Stimulated activated naive CD4-positive, alpha-beta T cell treated with Interleukin-2 at 50 U/mL for 16 hours (primary cell): ENCODE measurements around the gene SLC16A5.

Source experiments
- DNase-seq: peaks from one replicate; lab custom pipeline; 2025; lab: John Stamatoyannopoulos, UW

Gene SLC16A5

DNA sequence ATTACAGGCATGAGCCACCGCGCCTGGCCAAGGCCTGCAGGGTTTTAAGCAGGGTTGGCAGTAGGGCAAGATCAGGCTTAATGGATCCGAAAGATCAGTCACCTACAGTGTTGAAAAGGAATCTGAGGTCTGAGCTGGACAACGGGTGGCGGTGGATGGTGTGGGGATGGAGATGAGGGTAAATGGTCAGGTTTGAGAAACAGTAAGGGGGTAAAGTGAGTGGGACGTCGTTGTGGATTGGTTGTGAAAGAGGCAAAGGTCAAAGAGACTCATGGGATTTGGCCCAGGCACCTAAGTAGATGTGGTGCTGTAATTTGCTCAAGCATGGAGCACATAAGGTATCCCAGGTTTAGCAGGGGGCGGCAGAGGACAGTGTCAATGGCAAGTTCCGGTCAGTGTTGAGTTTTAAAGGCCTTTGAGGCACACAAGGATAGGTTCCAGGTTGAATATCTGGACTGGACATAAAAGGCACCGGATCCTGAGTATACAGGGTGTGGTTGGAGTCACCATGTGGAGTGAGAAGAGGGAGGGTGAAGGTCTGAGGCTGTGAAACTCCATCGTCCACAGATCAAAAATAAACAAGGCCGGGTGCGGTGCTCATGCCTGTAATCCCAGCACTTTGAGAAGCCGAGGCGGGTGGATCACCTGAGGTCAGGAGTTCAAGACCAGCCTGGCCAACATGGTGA, 1.1 kb upstream of the SLC16A5 start:
- DNase-seq: no peak

DNA sequence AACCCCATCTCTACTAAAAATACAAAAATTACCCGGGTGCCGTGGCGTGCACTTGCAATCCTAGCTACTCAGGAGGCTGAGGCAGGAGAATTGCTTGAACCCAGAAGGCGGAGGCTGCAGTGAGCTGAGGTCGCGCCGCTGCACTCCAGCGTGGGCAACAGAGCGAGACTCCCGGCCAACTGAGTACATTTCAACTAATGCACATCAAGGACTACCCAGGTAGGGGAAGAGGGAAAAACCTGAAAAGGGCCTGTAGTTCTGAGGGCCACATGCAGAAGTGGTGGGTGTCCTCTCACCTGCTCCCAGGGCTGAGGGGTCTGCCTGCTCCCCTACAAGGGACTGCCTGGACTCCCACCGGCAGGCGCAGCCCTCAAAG, 584 bp upstream of the SLC16A5 start:
- no peak for DNase-seq

DNA sequence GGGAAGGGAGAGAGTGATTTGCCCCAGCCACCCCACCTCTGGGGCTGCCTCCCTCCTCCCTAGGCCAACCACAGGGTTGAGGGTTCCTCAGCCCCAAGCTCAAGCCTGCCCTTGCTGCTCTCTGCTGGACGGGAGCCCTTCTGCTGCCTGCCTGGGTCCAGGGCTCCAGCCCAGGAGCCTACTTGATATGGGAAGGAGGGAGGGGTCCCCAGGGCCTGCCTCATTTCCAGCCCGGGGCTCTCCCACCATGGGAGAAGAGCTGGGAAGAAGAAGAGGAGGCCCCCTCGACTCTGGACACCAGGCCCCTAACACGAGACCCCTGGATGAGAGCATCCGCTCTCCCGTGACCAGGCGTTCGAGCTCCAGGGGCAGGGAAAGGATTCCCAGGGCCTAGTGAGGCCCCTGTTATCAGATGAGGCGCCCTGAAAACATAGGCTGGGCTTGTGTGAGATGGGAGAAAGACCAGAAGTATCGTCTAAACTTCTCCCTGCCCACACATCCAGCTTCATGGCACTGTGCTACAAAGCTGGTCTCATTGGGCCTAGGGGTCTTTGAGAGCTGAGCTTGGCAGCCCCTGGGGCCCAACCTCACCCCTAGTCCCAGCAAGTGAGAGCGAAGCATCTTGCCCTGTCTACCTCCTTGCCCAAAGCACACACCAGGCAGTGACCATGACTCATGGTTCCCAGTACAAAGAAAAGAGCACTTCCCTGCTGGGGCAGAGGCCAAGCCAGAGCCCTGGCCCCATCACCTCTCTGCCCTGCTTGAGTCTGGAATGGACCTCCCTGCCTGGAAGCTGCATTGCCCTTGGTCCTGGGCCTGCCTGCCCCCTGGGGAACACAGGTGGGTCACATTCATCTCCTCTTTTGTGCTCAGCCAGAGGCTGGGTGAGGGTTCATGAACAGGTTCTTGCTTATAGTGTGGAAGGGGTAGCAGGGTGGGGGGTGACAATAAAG, 987 bp downstream of the SLC16A5 start:
- no peak for DNase-seq

DNA sequence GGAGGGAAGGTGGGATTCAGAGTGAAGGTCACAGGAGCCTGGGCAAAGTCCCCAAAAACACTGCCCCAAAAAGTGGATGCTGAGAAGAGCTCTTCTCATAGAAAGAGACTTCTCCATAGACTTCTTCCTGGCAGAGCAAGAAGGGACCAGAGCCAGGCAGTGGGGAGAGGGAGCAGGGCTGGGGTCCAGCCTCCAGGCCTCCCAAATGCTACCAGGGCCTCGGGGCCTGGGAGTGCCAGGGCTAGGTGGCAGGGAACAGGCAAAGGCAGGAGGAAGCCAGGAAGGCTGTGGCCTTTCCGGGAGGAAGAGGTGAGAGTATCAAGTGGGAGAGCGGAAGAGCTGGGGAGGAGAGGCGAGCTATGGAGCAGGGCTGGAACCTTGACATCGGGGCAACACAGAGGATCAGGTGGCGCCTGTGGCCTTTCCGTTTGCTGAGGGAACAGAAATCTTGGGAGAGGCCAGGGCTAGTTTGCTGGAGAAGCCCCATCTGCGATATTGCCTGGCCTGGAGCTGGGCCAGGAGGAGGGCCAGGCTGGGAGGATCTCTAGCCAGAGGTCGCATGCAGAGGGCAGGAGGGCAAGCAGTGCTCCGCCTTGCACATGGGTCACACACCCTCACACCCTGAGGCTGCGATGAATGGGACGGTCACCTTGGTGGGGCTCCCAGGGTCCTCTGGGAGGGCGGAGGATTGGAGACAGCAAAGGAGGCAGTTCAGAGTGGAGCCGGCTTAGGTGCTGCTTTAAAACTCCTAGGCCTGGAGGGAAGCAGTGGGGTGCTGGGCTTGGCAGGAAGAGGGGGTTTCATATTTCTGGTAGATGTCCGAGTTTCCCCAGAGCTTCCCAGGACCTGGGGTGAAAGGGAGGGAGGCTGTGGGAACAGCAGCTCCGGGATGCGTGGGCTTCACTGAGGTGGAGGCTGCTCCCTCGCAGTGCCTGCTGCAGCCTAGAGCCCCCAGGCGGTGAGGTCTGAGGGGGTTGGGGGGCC, 3.4 kb downstream of the SLC16A5 start:
- no peak for DNase-seq

DNA sequence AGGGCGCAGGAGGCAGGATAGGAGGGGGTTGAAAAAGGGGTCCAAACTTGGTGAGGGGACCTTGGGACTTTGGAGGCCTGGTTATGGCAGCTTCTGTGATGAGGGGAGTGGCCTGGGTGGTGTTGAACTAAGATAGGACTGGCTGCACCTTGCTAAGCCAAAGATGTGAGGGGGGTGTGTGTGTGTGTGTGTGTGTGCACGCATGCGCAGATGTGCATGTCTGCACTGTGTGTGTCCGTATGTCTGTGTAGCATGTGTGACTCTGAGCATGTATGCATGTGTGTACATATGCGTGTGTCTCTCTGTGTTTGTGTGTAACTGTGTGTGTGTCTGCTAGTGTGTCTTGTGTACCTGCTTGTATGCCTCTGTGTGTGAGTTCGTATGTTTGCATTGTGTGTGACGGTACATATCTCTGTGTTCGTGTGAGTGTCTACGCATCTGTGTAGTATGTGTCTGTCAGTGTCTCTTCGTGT, 4.1 kb downstream of the SLC16A5 start:
- no peak for DNase-seq

DNA sequence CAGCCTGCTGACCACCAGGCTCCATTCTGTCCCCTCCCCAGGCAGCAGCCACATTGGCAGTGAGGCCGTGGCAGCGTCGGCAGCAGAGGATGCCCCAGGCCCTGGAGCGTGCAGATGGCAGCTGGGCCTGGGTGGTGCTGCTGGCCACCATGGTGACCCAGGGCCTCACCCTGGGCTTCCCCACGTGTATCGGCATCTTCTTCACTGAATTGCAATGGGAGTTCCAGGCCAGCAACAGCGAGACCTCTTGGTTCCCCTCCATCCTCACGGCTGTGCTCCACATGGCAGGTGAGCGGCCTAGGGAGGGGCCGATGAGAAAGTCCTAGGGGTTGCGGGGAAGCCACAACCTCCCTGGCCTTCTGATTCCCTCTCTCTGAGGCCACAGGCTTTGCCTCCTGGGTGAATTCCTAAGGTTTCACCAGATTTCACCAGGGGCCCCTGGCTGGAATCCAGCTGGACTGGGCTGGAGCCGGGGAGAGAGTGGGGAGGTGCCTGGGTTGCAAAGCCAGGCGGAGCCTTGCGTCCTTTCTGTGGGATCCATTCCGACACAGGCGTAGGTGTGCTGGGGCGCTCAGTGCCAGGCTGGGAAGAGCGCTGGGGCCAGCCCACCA, 5.9 kb downstream of the SLC16A5 start:
- no peak for DNase-seq

DNA sequence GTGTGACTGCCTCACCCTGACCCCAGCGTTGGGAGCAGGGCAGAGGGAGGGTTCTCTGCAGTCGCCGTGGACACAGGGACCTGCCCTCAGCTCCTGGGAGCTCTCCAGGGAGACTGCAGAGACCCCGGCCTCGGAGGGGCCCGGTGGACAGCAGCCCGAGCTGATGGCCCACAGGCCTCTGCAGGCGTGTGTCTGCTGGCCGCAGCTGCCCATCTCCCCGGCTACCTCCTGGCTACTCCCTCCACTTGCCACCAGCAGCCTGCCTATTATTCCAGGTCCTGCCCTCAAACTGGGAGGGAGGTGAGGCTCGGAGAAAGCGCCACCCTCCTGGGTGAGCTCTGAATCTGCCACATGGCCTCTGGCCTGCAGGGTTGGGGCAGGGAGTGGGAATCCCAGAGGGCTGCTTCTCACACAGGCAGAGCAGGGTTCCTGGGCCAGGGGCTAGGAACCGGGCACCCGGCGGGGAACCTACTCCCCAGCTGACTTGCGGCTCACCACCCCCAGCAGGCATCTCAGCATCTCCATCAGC, 7.2 kb downstream of the SLC16A5 start:
- no peak for DNase-seq

DNA sequence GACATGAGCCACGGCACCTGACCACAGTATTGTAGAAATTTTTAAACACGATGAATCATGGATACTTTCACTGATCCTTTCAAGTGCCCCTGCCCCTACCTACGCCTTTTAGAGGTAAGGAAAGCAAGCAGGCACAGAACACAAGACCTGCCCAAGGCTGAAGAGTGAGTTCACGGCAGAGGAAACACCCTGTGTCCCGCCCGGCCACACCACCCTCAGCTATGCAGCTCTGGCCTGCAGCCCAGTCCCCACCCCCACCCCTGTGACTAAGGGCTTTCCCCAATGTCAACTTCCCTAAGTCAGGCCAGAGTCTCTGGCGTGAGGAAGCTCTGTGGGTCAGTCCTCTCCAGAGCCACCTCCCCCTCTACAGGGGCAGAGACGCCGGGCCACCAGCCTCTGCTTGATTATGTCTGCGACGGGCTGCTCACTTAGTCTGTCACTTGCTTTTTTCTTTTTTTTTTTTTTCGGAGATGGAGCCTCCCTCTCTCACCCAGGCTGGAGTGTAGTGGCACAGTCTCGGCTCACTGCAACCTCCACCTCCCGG, 8.4 kb downstream of the SLC16A5 start:
- no peak for DNase-seq

DNA sequence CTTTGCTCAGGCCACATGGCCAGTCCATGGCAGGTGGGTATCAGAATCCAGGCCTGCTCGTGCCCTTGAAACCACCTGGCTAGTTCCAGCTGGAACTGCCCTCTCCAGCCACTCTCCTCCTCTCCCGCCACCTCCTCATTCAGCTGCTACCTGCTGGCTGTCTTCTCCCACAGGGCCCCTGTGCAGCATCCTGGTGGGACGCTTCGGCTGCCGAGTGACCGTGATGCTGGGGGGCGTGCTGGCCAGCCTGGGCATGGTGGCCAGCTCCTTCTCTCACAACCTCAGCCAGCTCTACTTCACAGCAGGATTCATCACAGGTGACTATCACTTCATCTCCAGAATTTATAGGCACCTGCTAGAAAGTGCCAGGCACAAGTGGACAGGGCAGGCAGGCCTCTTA, 10.1 kb downstream of the SLC16A5 start:
- no peak for DNase-seq

DNA sequence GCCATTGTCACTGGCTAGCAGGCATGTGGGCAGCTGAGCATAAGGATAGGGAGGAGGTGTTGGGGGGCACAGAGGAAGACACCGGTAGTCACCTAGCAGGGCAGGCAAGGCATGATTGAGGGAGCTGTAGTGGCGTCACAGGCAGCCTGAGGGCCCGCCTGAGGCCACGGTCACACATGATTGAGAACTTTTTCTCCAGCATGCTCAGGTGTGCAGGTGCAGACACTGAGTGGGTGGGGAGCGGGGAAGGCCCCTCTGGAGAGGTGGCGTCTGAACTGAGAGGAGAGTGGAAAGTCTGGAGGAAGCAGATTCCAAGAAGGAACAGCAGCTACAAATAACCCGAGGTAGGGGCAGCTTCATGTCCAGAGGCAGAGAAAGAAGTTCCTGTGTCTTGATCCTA, 11.1 kb downstream of the SLC16A5 start:
- DNase-seq: no peak

DNA sequence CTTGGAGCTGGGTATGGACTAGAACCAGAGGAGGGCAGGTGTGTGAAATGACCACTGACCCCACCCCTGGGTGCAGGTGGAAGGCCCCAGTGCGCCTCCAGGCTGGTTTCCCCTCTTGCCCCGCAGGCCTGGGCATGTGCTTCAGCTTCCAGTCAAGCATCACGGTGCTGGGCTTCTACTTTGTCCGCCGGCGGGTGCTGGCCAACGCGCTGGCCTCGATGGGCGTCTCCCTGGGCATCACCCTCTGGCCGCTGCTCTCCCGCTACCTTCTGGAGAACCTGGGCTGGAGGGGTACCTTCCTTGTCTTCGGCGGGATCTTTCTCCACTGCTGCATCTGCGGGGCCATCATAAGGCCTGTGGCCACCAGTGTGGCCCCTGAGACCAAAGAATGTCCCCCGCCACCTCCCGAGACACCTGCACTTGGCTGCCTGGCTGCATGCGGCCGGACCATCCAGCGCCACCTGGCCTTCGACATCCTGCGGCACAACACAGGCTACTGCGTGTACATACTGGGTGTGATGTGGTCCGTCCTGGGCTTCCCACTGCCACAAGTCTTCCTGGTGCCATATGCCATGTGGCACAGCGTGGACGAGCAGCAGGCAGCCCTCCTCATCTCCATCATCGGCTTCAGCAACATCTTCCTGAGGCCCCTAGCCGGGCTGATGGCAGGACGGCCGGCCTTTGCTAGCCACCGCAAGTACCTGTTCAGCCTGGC, 12.3 kb downstream of the SLC16A5 start:
- no peak for DNase-seq

DNA sequence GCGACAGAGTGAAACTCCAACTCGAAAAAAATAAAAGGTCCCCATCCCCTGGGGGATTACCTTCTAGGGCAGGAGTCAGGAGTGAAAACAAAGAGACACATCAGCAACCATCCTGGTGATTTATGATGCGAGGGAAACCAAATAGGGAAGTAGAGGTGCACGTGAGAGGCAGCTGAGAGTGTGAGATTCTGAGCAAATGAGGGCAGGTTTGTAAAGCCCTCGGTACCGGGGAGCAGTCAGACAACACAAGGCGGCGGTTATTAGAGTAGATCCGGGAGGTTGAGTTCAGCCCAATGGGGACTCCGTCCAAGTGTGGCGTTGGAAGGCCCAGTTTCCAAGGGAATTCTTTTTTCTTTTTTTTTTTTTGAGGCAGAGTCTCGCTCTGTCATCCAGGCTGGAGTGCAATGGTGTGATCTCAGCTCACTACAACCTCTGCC, 14.6 kb downstream of the SLC16A5 start:
- DNase-seq: no peak

DNA sequence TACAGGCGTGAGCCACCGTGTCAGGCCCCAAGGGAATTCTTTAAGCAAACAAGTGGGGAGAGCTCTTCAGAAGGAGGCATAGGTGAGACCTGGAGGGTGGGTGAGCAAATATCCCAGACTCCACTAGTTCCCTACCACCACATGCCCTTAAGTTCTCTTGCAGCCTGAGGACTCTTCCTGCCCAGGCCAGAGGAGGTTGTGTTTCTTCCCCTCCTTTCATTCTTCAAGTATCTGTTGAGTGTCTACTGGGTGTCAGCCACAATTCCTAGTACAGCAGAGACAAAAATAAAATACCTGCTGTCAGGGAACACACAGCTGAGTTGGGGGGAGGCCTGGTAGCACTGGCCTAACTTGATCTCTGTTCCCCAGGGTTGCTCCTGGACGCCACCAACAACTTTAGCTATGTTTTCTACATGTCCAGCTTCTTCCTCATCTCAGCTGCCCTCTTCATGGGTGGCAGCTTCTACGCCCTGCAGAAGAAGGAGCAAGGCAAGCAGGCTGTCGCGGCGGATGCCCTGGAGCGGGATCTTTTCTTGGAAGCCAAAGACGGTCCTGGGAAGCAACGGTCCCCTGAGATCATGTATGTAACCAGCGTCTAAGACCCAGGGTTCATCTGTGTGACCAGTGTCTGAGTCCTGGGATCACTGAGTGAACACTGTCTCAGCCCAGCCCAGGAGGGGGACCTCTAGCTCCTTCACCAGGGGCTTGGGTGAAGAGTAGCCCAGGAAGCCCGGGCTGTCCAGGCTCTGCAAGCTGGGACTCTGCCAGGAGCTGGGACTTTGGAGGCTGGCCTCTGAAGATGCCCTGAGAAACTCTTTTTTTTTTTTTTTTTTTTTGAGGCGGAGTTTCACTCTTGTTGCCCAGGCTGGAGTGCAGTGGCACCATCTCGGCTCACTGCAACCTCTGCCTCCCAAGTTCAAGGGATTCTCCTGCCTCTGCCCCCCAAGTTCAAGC, 16.1 kb downstream of the SLC16A5 start:
- DNase-seq: no peak

DNA sequence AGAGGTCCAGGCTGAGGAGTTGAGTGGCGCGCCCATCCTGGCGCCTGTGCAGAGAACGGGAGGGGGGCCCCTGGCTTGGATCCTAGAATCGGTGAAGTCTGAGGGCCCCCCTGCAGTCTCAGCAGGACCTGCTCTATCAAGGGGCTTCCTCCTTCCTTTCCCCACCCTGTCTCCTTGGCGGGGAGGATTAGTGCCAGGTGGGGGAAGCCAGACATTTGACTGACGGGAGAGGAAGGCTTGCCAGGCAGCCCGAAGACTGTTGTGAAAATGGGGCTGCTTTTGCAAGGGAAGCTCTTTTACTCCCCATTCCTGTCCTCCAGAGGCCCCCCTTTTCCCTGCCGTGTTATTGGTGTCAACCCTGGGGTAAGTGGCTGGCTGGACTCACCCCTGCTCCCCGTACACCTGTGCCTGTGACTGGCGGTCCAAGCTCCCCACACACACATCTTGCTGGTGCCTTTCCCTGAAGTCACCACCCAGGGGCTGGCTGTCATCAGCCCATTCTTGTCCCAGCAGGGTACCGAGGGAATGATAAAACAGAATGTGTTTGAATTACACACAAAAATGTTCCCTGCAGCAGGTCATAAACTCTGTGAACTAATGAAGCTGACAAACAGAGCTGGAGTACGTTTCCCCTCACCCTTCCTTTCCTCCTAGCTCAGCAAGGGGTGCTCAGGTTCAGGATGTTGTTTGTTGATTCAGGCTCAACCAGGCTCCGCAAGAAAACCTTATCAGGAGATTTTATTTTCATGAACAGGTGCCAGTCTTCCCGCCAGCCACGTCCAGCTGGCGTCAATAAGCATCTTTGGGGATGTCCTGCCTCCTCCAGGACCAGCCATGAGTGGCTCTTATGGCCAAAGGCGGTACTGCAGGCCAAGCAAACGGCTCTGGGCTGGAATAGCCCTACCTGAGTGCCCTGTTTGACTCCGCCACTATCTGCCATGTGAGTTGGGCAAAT, 17.6 kb downstream of the SLC16A5 start:
- DNase-seq: no peak

DNA sequence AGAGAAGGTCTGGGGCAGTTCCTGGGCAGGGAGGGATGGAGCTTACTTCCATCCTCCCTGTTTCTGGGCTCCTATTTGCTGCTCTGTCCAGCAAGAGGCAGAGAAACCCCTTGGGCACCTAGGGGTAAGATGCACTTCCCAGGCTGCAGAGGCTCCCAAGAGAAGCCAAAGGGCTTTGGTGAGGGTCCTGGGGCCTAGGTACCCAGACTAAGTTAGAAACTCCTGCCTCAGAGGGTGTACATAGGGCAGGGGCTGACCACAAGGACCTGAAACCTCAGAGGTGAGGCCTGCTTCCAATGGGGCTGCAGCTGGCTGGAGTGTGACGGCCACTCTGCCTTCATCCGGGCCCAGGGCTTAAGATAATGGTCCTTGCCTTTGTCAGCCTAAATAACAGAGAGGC, 20.4 kb downstream of the SLC16A5 start:
- no peak for DNase-seq

DNA sequence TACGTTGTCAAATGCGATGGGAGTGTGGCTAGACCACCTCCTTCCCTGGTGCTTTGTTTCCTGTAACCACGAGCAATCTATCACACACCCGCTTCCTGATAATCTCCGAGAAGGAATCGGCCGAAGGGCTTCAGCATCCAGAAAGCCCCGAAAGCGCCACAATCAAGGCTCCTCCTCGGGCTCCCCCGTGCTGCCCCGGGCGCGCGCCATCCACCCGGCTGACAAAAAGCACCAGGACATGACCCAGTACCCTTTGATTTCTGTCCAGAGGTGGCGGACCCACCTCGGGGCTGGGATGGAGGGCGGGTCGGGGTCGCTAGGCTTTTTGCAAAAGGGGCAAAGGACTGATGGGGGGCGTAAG, 21.3 kb downstream of the SLC16A5 start:
- no peak for DNase-seq

DNA sequence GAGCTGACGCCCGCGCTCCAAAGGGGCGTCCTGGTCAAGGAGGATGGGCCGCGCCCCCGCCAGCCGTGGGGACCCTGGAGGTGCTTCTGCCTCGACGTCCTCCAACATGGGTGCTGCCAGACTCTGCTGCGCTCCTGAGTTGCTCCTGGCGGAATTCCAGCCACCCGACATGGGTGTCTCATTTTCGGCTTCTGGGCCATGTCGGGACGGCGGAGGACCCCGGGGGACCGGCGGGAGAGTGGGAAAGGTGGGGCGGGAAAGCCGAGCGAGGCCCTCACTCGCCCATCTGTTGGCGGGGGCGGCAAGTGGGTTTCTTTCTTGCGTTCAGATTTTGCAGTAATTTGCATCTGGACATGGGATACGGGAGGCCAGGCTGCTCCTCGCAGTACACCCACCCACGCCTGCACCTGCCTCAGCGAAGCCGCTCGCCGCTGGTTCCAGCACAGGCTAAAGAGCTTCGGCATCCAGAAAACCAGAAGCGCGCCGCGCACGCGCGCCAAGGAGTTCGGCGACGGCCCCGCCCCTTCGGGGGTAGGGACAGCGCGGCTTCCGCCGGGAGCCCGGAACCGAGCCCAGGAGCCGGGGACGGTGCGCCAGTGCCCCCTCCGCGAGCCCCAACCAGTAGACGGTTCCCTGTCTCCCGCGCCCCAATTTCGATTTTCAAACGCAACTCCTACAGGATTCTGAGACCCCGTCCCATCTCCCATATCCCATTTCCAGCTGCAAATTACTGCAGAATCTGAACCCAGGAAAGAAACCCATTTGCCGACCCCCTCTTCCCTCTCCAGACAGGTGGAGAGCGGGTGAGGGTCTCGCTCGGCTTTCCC, 21.9 kb downstream of the SLC16A5 start, which contains the start of gene ARMC7:
TSS of gene ARMC7 (plus strand) at position 563 of the 827 bp plus-strand sequence. CDS start 320 bp downstream, outside the sequence.
- peak; percentile 86 for DNase-seq
